Calu3 (cell line): ENCODE results near the gene SLC23A2. TPM values are rescaled to one million over a fixed set of nuclear protein-coding genes. Genes with fewer than 3 reads are reported as not detected.

Source experiments
- BruUV-seq: library from RNA; stranded (reverse); fragments of 400-500 nt; replicated peaks from 2 replicates; lab custom pipeline; 2021; lab: Mats Ljungman, UMichigan
- CTCF ChIA-PET: fragments of 300-600 bp; sonication (Branson Sonifier 250); formaldehyde crosslinking; loops from one replicate; lab custom pipeline; 2022; ENCODE audit warnings: antibody characterized with exemption; lab: Charles Lee
- DNase-seq: peaks from one replicate; pipeline ENCODE4 v3.0.0; 2022
- H3K27ac Mint-ChIP-seq: one replicate; pipeline ENCODE4 v1.8.0; 2022; ENCODE audit warnings: mixed read lengths; ENCODE audit not compliant: unreplicated experiment
- H3K27me3 Mint-ChIP-seq: one replicate; pipeline ENCODE4 v1.8.0; 2022; ENCODE audit warnings: mixed read lengths; ENCODE audit not compliant: unreplicated experiment
- H3K36me3 Mint-ChIP-seq: one replicate; pipeline ENCODE4 v1.8.0; 2022; ENCODE audit warnings: mild to moderate bottlenecking, moderate library complexity, mixed read lengths; ENCODE audit not compliant: insufficient read depth, unreplicated experiment
- H3K4me1 Mint-ChIP-seq: one replicate; pipeline ENCODE4 v1.8.0; 2022; ENCODE audit warnings: mild to moderate bottlenecking, low read depth, mixed read lengths; ENCODE audit not compliant: unreplicated experiment
- H3K4me3 Mint-ChIP-seq: one replicate; pipeline ENCODE4 v1.8.0; 2022; ENCODE audit warnings: mild to moderate bottlenecking, low read depth, moderate library complexity, mixed read lengths; ENCODE audit not compliant: unreplicated experiment
- H3K9me3 Mint-ChIP-seq: one replicate; pipeline ENCODE4 v1.8.0; 2022; ENCODE audit warnings: low read depth, mixed read lengths; ENCODE audit not compliant: unreplicated experiment
- intact Hi-C: fragments of 100-400 bp; cut with micrococcal nuclease; formaldehyde crosslinking; loops from one replicate; pipeline ENCODE4 v1.10.0; 2022; ENCODE audit not compliant: unreplicated experiment
- total RNA-seq: library from RNA; stranded (reverse); gene quantifications from 2 replicates; pipeline ENCODE4 v1.2.3, GENCODE V29; 2022
- TF ChIP-seq, protein P1 (sequence below): fragments of 200-600 bp; IDR thresholded peaks from one replicate; pipeline ENCODE4 v1.8.0; 2022; ENCODE audit warnings: antibody characterized with exemption; ENCODE audit not compliant: unreplicated experiment

SLC23A2 gene
- total RNA-seq, 1 experiment from 2014 or later, result 14.8 TPM

DNA sequence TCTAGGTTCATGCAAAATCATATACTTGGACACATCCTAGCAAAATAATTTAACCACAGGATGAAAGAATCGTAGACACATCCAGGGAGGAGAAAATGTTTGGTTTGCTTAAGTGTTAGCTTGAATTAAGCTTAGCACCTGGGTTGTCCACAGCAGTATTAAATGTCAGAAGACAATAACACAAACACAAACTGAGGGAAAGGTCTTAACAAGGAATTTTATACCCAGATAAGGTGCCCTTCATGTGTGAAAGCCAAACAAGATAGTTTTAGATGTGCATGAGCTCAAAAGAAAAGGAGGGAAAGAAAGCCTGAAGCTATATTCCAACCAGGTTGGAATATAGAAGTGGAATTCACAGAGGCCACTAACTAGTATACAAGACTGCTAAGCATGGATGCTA, 49.1 kb downstream of the SLC23A2 start:
- CTCF ChIA-PET, result interaction anchor here (0.6 kb wide), 1 partner anchor 11 kb away, joined by 3 read pairs; no protein-coding TSS in a partner anchor
- BruUV-seq, result no TSS peak
- DNase-seq, result no peak

DNA sequence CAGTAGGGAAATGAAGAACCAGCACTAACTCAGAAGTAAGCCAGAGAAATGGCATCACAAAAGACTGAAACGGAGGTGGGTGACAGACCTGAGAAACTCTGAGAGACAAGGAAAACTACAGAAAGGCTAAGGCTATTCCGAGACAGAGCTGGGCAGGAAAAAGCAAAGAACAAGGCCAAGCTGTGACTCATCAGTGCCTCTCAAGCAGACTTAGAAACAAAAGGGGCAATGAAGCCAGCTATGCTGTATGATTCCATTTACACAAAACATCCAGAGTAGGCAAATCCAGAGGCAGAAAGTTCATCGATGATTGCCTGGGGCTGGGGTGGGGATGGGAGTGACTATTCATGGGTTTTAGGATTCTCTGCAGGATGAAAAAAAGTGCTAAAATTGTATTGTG, 50.0 kb downstream of the SLC23A2 start:
- H3K4me3 Mint-ChIP-seq, result no peak overlapping the region
- peaks cover 11% of the 10 kb centered on the region for H3K4me1 Mint-ChIP-seq
- intact Hi-C loops, result no loop called here
- peaks cover 2% of the 10 kb centered on the region for H3K9me3 Mint-ChIP-seq
- H3K27me3 Mint-ChIP-seq, result no peaks in the 10 kb centered on the region
- no peaks in the 10 kb centered on the region for H3K36me3 Mint-ChIP-seq
- TF ChIP-seq, protein P1, sequence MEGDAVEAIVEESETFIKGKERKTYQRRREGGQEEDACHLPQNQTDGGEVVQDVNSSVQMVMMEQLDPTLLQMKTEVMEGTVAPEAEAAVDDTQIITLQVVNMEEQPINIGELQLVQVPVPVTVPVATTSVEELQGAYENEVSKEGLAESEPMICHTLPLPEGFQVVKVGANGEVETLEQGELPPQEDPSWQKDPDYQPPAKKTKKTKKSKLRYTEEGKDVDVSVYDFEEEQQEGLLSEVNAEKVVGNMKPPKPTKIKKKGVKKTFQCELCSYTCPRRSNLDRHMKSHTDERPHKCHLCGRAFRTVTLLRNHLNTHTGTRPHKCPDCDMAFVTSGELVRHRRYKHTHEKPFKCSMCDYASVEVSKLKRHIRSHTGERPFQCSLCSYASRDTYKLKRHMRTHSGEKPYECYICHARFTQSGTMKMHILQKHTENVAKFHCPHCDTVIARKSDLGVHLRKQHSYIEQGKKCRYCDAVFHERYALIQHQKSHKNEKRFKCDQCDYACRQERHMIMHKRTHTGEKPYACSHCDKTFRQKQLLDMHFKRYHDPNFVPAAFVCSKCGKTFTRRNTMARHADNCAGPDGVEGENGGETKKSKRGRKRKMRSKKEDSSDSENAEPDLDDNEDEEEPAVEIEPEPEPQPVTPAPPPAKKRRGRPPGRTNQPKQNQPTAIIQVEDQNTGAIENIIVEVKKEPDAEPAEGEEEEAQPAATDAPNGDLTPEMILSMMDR, result no peak
- H3K27ac Mint-ChIP-seq, result no peak overlapping the region
- no peak for DNase-seq
- no TSS peak for BruUV-seq
- CTCF ChIA-PET, result interaction anchor here (0.7 kb wide), 1 partner anchor 190 kb away, joined by 4 read pairs; no protein-coding TSS in a partner anchor

More for the DNA sequence above, 49.1 kb downstream of the SLC23A2 start:
- TF ChIP-seq, protein P1, result no peak
- Mint-ChIP-seq H3K4me3 (no peak overlapping the region), H3K4me1 (peaks cover 11% of the 10 kb centered on the region), H3K27ac (no peak overlapping the region), H3K27me3 (no peaks in the 10 kb centered on the region), H3K9me3 (peaks cover 2% of the 10 kb centered on the region), H3K36me3 (no peaks in the 10 kb centered on the region)
- intact Hi-C loops, result no loop called here

DNA sequence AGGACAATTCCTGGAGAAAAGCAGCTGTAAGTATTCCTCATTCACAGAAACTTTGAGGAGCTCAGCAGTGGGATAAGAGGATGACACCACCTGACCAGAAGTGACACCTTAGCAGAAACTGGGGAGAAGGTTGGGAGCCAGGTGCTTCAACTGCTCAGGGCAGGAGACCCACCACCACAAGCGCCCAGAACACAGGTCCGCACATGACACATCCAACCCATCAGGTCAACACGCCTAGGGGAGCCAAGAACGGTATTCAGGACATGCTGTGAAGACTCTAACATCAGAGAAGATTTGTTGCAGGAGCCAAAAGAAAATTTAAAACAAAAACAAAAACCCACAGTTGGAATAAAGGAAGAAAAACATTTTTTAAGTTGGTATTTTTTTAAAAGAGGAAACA, 50.5 kb downstream of the SLC23A2 start:
- no peak for DNase-seq
- no peak overlapping the region for H3K27ac Mint-ChIP-seq
- no peak overlapping the region for H3K4me3 Mint-ChIP-seq
- H3K9me3 Mint-ChIP-seq, result peaks cover 2% of the 10 kb centered on the region
- BruUV-seq, result no TSS peak
- intact Hi-C loops, result no loop called here
- TF ChIP-seq, protein P1, result no peak
- CTCF ChIA-PET, result no interaction called here
- peaks cover 11% of the 10 kb centered on the region for H3K4me1 Mint-ChIP-seq
- no peaks in the 10 kb centered on the region for H3K27me3 Mint-ChIP-seq
- H3K36me3 Mint-ChIP-seq, result no peaks in the 10 kb centered on the region

DNA sequence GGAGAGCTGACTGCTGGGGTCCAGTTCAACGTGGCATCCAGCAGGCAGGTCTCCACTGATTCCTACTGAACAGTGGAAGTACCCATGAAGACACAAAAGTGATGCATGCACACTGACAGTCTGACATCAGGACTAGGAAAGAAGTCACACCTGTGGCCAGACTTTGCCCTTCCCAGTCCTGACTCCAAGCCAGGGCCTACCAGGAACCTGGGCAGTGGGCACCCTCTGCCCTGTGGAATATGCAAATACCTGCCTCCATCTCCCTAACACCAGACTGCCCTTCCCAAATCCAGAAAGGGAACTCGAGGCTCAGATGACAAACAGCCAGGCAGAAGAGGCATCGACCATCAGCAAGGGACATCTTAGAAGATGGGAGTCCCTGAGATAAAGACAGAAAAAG, 50.9 kb downstream of the SLC23A2 start:
- BruUV-seq, result no TSS peak

More for the DNA sequence above, 50.9 kb downstream of the SLC23A2 start:
- Mint-ChIP-seq H3K9me3 (peaks cover 2% of the 10 kb centered on the region), H3K4me1 (peaks cover 11% of the 10 kb centered on the region), H3K4me3 (no peak overlapping the region), H3K27ac (no peak overlapping the region), H3K27me3 (no peaks in the 10 kb centered on the region), H3K36me3 (no peaks in the 10 kb centered on the region)
- no peak for DNase-seq
- TF ChIP-seq, protein P1, result no peak
- intact Hi-C loops, result no loop called here
- CTCF ChIA-PET, result no interaction called here
